DND-41 (cell line): ENCODE data around the gene ESF1.

Experiments
- CTCF ChIP-seq: IDR thresholded peaks from 2 replicates; pipeline ENCODE4 v1.5.1; 2012; ENCODE audit warnings: borderline replicate concordance, low read length, moderate library complexity, mild to moderate bottlenecking; ENCODE audit not compliant: poor library complexity, severe bottlenecking; ENCODE audit errors: extremely low read depth
- EZH2 ChIP-seq: IDR thresholded peaks from 3 replicates; pipeline ENCODE4 v1.6.1; 2012; ENCODE audit warnings: borderline replicate concordance, low read depth, mild to moderate bottlenecking, moderate library complexity, low read length, inconsistent platforms; ENCODE audit not compliant: severe bottlenecking

GRCh38 chr20:13756551-13756950 lies 28.2 kb downstream of the ESF1 start:
- no peak for TF ChIP-seq EZH2
- no peak for TF ChIP-seq CTCF
